Neural progenitor cell (in vitro differentiated cells): Measurements from ENCODE around the gene CAPZB. TPM values are rescaled to one million over a fixed set of nuclear protein-coding genes. Genes with fewer than 3 reads are reported as not detected.

Experiments used
- DNase-seq: peaks from one replicate; pipeline ENCODE4 v3.0.0-alpha.2; 2016; ENCODE audit warnings: low spot score
- H2AFZ ChIP-seq: fragments of 200-600 bp; sonication (generic); replicated peaks from 2 replicates; pipeline ENCODE4 v1.6.1; 2016; ENCODE audit warnings: antibody characterized with exemption
- H3F3A ChIP-seq: fragments of 200-600 bp; sonication (generic); 2 replicates; pipeline ENCODE4 v1.6.1; 2016; ENCODE audit warnings: antibody characterized with exemption, low read depth
- H3K27ac ChIP-seq: fragments of 200-600 bp; sonication (generic); 2 replicates; pipeline ENCODE4 v1.5.1; 2016; ENCODE audit warnings: mild to moderate bottlenecking
- H3K27me3 ChIP-seq: fragments of 200-600 bp; sonication (generic); 2 replicates; pipeline ENCODE4 v1.6.1; 2016; ENCODE audit warnings: mild to moderate bottlenecking, moderate library complexity
- H3K36me3 ChIP-seq: fragments of 200-600 bp; sonication (generic); 2 replicates; pipeline ENCODE4 v1.5.1; 2016
- H3K4me1 ChIP-seq: fragments of 200-600 bp; sonication (generic); 2 replicates; pipeline ENCODE4 v1.6.1; 2016; ENCODE audit warnings: mixed run types
- H3K4me2 ChIP-seq: fragments of 200-600 bp; sonication (generic); 2 replicates; pipeline ENCODE4 v1.6.1; 2016
- H3K4me3 ChIP-seq: fragments of 200-600 bp; sonication (generic); 2 replicates; pipeline ENCODE4 v1.5.1; 2016
- H3K79me2 ChIP-seq: fragments of 200-600 bp; sonication (generic); 2 replicates; pipeline ENCODE4 v1.6.1; 2016; ENCODE audit warnings: low read depth
- H3K9ac ChIP-seq: fragments of 200-600 bp; sonication (generic); 2 replicates; pipeline ENCODE4 v1.6.1; 2016
- H3K9me3 ChIP-seq: fragments of 200-600 bp; sonication (generic); 2 replicates; pipeline ENCODE4 v1.5.1; 2016; ENCODE audit warnings: low read depth
- H4K20me1 ChIP-seq: fragments of 200-600 bp; sonication (generic); 2 replicates; pipeline ENCODE4 v1.6.1; 2016; ENCODE audit warnings: low read depth
- H3K27ac Mint-ChIP-seq: 3 replicates; pipeline ENCODE4 v1.8.0; 2021; ENCODE audit warnings: mixed read lengths
- H3K27me3 Mint-ChIP-seq: 2 replicates; pipeline ENCODE4 v1.8.0; 2022; ENCODE audit warnings: low read depth, mild to moderate bottlenecking, inconsistent platforms, moderate library complexity, mixed read lengths; ENCODE audit not compliant: insufficient read depth
- H3K36me3 Mint-ChIP-seq: 3 replicates; pipeline ENCODE4 v1.8.0; 2021; ENCODE audit warnings: mixed read lengths
- H3K4me1 Mint-ChIP-seq: 3 replicates; pipeline ENCODE4 v1.8.0; 2021; ENCODE audit warnings: mixed read lengths
- H3K4me3 Mint-ChIP-seq: 3 replicates; pipeline ENCODE4 v1.8.0; 2021; ENCODE audit warnings: mild to moderate bottlenecking, moderate library complexity, mixed read lengths
- H3K9me3 Mint-ChIP-seq: 3 replicates; pipeline ENCODE4 v1.8.0; 2020; ENCODE audit warnings: mixed read lengths
- EZH2 ChIP-seq: fragments of 200-600 bp; sonication (generic); IDR thresholded peaks from 2 replicates; pipeline ENCODE4 v1.6.1; 2017; ENCODE audit warnings: antibody characterized with exemption, mild to moderate bottlenecking, moderate library complexity
- EZH2phosphoT487 ChIP-seq: fragments of 200-600 bp; sonication (generic); IDR thresholded peaks from 2 replicates; pipeline ENCODE4 v1.6.1; 2017; ENCODE audit warnings: antibody characterized with exemption
- total RNA-seq: library from RNA; depleted of rRNA; stranded (reverse); fragments of >200 nt; gene quantifications from 2 replicates; pipeline ENCODE4 v1.2.3, GENCODE V29; 2015; ENCODE audit warnings: low replicate concordance
- TF ChIP-seq, protein P1 (sequence below): fragments of 200-600 bp; sonication (generic); IDR thresholded peaks from 2 replicates; pipeline ENCODE4 v1.5.1; 2017; ENCODE audit warnings: antibody characterized with exemption, mild to moderate bottlenecking

CAPZB gene
- total RNA-seq, 1 donor from 2014 or later, result 134 TPM

DNA sequence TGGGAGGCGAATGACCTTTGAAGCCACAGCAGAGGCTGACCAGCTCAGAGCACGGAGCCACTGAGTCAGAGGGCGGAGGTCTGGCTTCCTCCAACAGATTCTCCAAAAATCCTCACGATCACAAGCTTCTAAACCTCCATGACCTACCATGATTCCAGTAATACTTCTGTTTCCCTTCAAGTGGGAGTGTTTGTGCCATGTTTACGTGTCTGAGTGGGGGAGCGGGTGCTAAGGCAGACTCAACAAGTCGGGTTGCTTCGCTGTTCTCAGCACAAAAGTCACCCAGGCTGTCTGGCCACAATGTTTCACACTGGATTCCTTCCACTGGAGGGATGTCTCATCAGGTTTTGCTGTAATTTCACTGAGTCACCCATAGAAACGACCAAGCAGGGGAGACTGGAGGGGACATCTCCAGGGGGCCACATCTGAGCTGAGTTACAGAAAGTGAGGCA, 87.0 kb downstream of the CAPZB start:
- Mint-ChIP-seq H3K27ac (no peak overlapping the region), H3K9me3 (no peaks in the 10 kb centered on the region), H3K27me3 (peaks cover 10% of the 10 kb centered on the region), H3K4me1 (peaks cover 38% of the 10 kb centered on the region), H3K4me3 (no peak overlapping the region), H3K36me3 (peaks cover 8% of the 10 kb centered on the region)
- Histone ChIP-seq H3K27ac (no peak overlapping the region), H3K9me3 (no peaks in the 10 kb centered on the region), H4K20me1 (peaks cover 45% of the 10 kb centered on the region), H3K27me3 (no peaks in the 10 kb centered on the region), H3K36me3 (no peaks in the 10 kb centered on the region), H3K9ac (no peak overlapping the region), H2AFZ (no peak overlapping the region), H3K79me2 (peaks cover 91% of the 10 kb centered on the region), H3K4me1 (peaks cover 53% of the 10 kb centered on the region), H3K4me3 (no peak overlapping the region), H3F3A (peaks cover 53% of the 10 kb centered on the region), H3K4me2 (no peak overlapping the region)
- DNase-seq, result no peak
- TF ChIP-seq, protein P1, sequence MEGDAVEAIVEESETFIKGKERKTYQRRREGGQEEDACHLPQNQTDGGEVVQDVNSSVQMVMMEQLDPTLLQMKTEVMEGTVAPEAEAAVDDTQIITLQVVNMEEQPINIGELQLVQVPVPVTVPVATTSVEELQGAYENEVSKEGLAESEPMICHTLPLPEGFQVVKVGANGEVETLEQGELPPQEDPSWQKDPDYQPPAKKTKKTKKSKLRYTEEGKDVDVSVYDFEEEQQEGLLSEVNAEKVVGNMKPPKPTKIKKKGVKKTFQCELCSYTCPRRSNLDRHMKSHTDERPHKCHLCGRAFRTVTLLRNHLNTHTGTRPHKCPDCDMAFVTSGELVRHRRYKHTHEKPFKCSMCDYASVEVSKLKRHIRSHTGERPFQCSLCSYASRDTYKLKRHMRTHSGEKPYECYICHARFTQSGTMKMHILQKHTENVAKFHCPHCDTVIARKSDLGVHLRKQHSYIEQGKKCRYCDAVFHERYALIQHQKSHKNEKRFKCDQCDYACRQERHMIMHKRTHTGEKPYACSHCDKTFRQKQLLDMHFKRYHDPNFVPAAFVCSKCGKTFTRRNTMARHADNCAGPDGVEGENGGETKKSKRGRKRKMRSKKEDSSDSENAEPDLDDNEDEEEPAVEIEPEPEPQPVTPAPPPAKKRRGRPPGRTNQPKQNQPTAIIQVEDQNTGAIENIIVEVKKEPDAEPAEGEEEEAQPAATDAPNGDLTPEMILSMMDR, result no peak
- TF ChIP-seq EZH2phosphoT487 (no peak), EZH2 (no peak)

DNA sequence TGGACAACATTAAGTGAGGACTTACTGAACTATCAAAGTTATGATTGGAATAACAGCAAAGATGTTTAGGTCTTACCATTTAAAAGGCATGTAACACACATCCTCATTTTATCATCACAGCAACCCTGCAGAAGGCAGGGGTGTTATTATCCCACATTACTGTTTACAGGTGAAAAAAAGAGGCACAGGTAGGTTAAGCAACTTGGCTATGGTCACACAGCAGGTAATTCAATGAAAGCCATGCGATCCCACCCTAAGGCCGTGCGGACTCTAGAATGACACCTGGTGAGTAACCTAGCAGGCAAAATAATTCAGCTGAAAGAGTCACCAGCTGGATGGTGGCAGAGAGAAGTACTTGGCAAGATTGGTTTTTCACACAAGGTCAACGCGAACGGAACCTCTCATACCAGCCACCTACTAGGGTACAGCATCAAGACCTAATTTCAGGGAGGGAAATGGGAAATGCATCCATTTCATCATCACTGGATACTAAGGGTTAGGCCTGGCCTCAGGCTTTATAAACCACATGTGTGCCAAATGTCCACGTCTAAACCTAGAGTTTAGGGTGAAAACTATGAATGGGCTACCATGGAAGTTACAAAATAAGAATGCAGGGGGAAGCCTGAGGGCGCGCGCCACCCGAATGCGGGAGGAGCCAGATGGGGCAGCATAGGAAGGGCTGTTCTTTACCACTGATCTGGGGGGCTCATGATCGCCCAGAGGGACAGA, 88.0 kb downstream of the CAPZB start:
- no peaks in the 10 kb centered on the region for H3K36me3 ChIP-seq
- H3K4me2 ChIP-seq, result no peak overlapping the region
- TF ChIP-seq EZH2phosphoT487 (no peak), EZH2 (no peak)
- TF ChIP-seq, protein P1, result no peak
- peaks cover 44% of the 10 kb centered on the region for H3F3A ChIP-seq
- Mint-ChIP-seq H3K9me3 (no peaks in the 10 kb centered on the region), H3K4me3 (no peak overlapping the region), H3K36me3 (peaks cover 8% of the 10 kb centered on the region), H3K27me3 (peaks cover 7% of the 10 kb centered on the region), H3K27ac (no peak overlapping the region), H3K4me1 (peaks cover 32% of the 10 kb centered on the region)
- H2AFZ ChIP-seq, result no peak overlapping the region
- peaks cover 44% of the 10 kb centered on the region for H3K4me1 ChIP-seq
- no peak overlapping the region for H3K4me3 ChIP-seq
- peaks cover 35% of the 10 kb centered on the region for H4K20me1 ChIP-seq
- no peak overlapping the region for H3K9ac ChIP-seq
- H3K9me3 ChIP-seq, result no peaks in the 10 kb centered on the region
- no peak overlapping the region for H3K27ac ChIP-seq
- H3K79me2 ChIP-seq, result peaks cover 82% of the 10 kb centered on the region
- no peak for DNase-seq
- no peaks in the 10 kb centered on the region for H3K27me3 ChIP-seq

DNA sequence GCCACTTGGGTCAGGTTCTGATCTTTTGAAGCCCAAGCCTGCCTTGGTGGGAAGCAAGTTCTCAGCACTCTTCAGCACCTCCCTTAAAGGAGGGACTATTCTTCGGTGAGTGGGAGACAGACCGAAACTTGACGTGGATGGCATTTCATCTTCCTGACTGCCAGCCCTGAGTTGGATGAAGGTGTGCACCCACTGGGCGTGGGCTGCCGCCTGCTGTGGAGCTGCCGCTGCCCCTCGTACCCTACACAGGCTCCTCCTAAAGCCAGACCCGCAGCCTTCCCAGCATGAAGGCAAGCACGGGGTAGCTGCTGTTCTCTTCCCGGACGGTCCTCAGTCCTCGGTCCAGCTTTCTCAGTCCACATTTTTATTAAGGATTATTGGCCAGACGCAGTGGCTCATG, 89.1 kb downstream of the CAPZB start:
- no peak overlapping the region for H3K4me3 Mint-ChIP-seq
- peaks cover 27% of the 10 kb centered on the region for H3K4me1 Mint-ChIP-seq
- Histone ChIP-seq H4K20me1 (peaks cover 28% of the 10 kb centered on the region), H3K4me3 (no peak overlapping the region), H3K9ac (no peak overlapping the region), H3K4me2 (peak overlapping the region; percentile 50), H3K27ac (peak overlapping the region; percentile 86), H3K4me1 (peaks cover 33% of the 10 kb centered on the region), H2AFZ (no peak overlapping the region), H3K9me3 (no peaks in the 10 kb centered on the region), H3K79me2 (peaks cover 79% of the 10 kb centered on the region), H3F3A (peaks cover 33% of the 10 kb centered on the region), H3K36me3 (no peaks in the 10 kb centered on the region), H3K27me3 (no peaks in the 10 kb centered on the region)
- H3K9me3 Mint-ChIP-seq, result no peaks in the 10 kb centered on the region
- H3K36me3 Mint-ChIP-seq, result peaks cover 8% of the 10 kb centered on the region
- peaks cover 10% of the 10 kb centered on the region for H3K27me3 Mint-ChIP-seq
- no peak for DNase-seq
- TF ChIP-seq EZH2phosphoT487 (no peak), EZH2 (no peak)
- TF ChIP-seq, protein P1, result no peak
- no peak overlapping the region for H3K27ac Mint-ChIP-seq
